Motor neuron (in vitro differentiated cells): Measurements from ENCODE around the gene PPEF2. TPM values are rescaled to one million over a fixed set of nuclear protein-coding genes. Genes with fewer than 3 reads are reported as not detected.

Source experiments
- ATAC-seq, 8 experiments: fragments of 200-7000 bp; cut with Tn5 transposase; replicated peaks in 6 of 8; 2 replicates each; pipeline ENCODE4 v1.8.0; 2021; ENCODE audit warnings: mild to moderate bottlenecking in 8 of 8, moderate library complexity in 8 of 8
- H3K27ac ChIP-seq, 2 donors: fragments of 250-450 bp; sonication (Bioruptor Pico); 2 replicates each; pipeline ENCODE4 v1.9.0; 2021; ENCODE audit warnings: antibody characterized with exemption in 2 of 2, mild to moderate bottlenecking in 2 of 2, moderate library complexity in 1 of 2
- H3K4me1 ChIP-seq, 2 donors: fragments of 250-450 bp; sonication (Bioruptor Pico); replicated peaks in 1 of 2; 2 replicates each; pipeline ENCODE4 v1.6.1; 2021; ENCODE audit warnings: antibody characterized with exemption in 2 of 2, mild to moderate bottlenecking in 2 of 2, moderate library complexity in 1 of 2
- H3K4me3 ChIP-seq, 5 donors: fragments of 250-450 bp; sonication (Bioruptor Pico); 2 replicates each; pipeline ENCODE4 v1.9.0; 2021; ENCODE audit warnings: antibody characterized with exemption in 5 of 5, mild to moderate bottlenecking in 5 of 5, moderate library complexity in 4 of 5
- WGBS, 10 experiments: fragments of 450-650 bp; shearing (Covaris generic); methylation state at CpG; one replicate each; pipeline ENCODE4 v1.0.0; 2022; 5-methylcytosine and 5-hydroxymethylcytosine counted together
- in situ Hi-C, 9 experiments: fragments of 400-800 bp; cut with MboI; loops; one replicate each; pipeline ENCODE4 v1.15.0; 2021; ENCODE audit warnings: low sequenced_read_pairs in 9 of 9, low pct_unique_long_range_greater_than_20kb in 2 of 9; ENCODE audit not compliant: unreplicated experiment in 9 of 9
- total RNA-seq, 8 experiments: library from RNA; unstranded; fragments of 300-600 nt; gene quantifications; 2 replicates each; pipeline versions ENCODE4 v1.2.3 to v1.2.4, GENCODE V29; 2022

PPEF2 gene
- total RNA-seq, 8 experiments from 2014 or later, result 0.15 to 0.80 (median 0.29) TPM; not detected in 3

GRCh38 chr4:75844151-75844662 is 58.0 kb downstream of the PPEF2 start:
- no peak for ATAC-seq
- H3K27ac ChIP-seq, result no peak overlapping the region
- H3K4me3 ChIP-seq, result no peak overlapping the region
- 40 to 100% (median 93%) methylated on average over 1 to 3 of the region's 3 CpGs; no CpG with 5 or more reads in 2 of the 10 experiments for WGBS, 10 experiments
- in situ Hi-C loops, result no loop called here
- peaks cover 0 to 14% of the 10 kb centered on the region in 2 donors for H3K4me1 ChIP-seq

- in situ Hi-C loops, result no loop called here
- H3K27ac ChIP-seq, result no peak overlapping the region
- no peak for ATAC-seq
- peaks cover 0 to 16% of the 10 kb centered on the region in 2 donors for H3K4me1 ChIP-seq
- WGBS, 10 experiments, result 93 to 100% (median 100%) methylated on average over 1 to 4 of the region's 4 CpGs; no CpG with 5 or more reads in 4 of the 10 experiments
- H3K4me3 ChIP-seq, result no peak overlapping the region
Observed at GRCh38 chr4:75843596-75843995, 58.7 kb downstream of the PPEF2 start.

- H3K4me1 ChIP-seq, result peaks cover 0 to 16% of the 10 kb centered on the region in 2 donors
- in situ Hi-C loops, result no loop called here
- peak in 5 of 8 experiments; percentile 49 to 88 (median 70) for ATAC-seq
- no peak overlapping the region for H3K4me3 ChIP-seq
- WGBS, 10 experiments, result 64 to 100% (median 77%) methylated on average over 1 to 7 of the region's 8 CpGs
- no peak overlapping the region for H3K27ac ChIP-seq
Observed at GRCh38 chr4:75841641-75842520, 60.4 kb downstream of the PPEF2 start.

GRCh38 chr4:75834772-75835154 is 67.5 kb downstream of the PPEF2 start:
- Histone ChIP-seq H3K4me3 (no peak overlapping the region), H3K4me1 (peaks cover 0 to 7% of the 10 kb centered on the region in 2 donors), H3K27ac (no peak overlapping the region)
- in situ Hi-C loops, result no loop called here
- no peak for ATAC-seq
- 20 to 95% (median 88%) methylated on average over 1 to 2 of the region's 2 CpGs; no CpG with 5 or more reads in 2 of the 10 experiments for WGBS, 10 experiments

DNA sequence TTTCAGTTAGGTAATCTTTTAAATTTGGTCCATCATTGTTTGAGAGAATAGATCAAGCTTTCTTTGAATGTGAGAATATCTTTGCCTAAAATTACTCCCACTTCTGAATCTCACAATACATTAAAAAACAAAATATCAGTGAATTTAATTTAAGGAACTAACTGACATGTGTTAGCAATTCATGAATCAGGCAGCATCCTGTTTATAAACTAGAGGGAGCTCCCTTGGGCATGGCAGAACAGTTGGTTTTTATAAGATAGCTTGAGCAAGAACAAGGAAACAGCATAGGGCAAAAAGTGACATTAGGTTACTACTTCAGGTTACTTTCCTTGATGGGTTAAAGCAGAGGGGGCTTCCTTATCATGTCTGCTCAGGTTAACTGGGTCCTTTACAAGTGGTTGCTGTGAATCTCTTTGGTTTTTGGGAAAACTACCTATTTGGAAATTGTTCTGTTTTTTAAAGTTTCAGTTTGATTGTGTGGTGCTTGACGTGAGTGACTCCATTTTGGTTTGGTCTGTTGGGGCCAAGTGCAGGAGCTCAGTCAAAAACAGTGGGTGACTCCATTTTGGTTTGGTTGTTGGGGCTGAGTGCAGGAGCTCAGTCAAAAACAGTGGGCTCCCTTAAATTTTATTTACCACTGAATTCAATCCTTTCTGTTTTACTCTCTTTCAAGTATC is 68.0 kb downstream of the PPEF2 start:
- in situ Hi-C loops, result no loop called here
- H3K27ac ChIP-seq, result no peak overlapping the region
- WGBS, 10 experiments, result 14 to 100% (median 86%) methylated on average over 1 of the region's 1 CpG; no CpG with 5 or more reads in 3 of the 10 experiments
- ATAC-seq, result no peak
- H3K4me3 ChIP-seq, result no peak overlapping the region
- H3K4me1 ChIP-seq, result peaks cover 0 to 2% of the 10 kb centered on the region in 2 donors

- in situ Hi-C loops, result no loop called here
- WGBS, 10 experiments, result 56 to 100% (median 83%) methylated on average over 1 to 2 of the region's 2 CpGs; no CpG with 5 or more reads in 4 of the 10 experiments
- no peak for ATAC-seq
- Histone ChIP-seq H3K27ac (no peak overlapping the region), H3K4me3 (no peak overlapping the region), H3K4me1 (no peaks in the 10 kb centered on the region)
Observed at GRCh38 chr4:75831856-75832405, 70.3 kb downstream of the PPEF2 start.

- no peak for ATAC-seq
- H3K4me1 ChIP-seq, result no peaks in the 10 kb centered on the region
- 10 to 100% (median 27%) methylated on average over 1 of the region's 1 CpG; no CpG with 5 or more reads in 1 of the 10 experiments for WGBS, 10 experiments
- no peak overlapping the region for H3K27ac ChIP-seq
- in situ Hi-C loops, result no loop called here
- no peak overlapping the region for H3K4me3 ChIP-seq
Observed at GRCh38 chr4:75830906-75831305, 71.3 kb downstream of the PPEF2 start.

- no peak for ATAC-seq
- no peak overlapping the region for H3K4me3 ChIP-seq
- no peaks in the 10 kb centered on the region for H3K4me1 ChIP-seq
- in situ Hi-C loops, result no loop called here
- 0 to 77% (median 67%) methylated on average over 1 to 2 of the region's 2 CpGs; no CpG with 5 or more reads in 5 of the 10 experiments for WGBS, 10 experiments
- no peak overlapping the region for H3K27ac ChIP-seq
Observed at GRCh38 chr4:75823812-75824211, 78.4 kb downstream of the PPEF2 start.

DNA sequence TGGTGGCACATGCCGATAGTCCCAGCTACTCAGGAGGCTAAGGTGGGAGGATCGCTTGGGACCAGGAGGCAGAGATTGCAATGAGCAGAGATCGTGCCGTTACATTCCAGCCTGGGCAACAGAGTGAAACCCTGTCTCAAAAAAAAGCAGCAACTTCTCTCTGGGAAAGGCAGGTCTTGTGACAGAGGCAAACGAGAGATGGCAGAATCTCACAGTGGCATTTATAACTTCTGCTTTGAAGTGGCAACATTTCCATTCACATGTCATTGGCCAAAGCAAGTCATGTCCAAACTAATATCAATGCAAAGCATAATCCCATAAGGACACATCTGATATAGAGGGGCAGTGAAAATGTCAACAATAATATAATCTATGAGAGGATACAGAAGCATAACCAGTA is 79.8 kb downstream of the PPEF2 start:
- Histone ChIP-seq H3K27ac (no peak overlapping the region), H3K4me3 (no peak overlapping the region), H3K4me1 (no peaks in the 10 kb centered on the region)
- in situ Hi-C loops, result no loop called here
- ATAC-seq, result no peak
- 90 to 100% (median 98%) methylated on average over 2 to 5 of the region's 5 CpGs; no CpG with 5 or more reads in 6 of the 10 experiments for WGBS, 10 experiments

DNA sequence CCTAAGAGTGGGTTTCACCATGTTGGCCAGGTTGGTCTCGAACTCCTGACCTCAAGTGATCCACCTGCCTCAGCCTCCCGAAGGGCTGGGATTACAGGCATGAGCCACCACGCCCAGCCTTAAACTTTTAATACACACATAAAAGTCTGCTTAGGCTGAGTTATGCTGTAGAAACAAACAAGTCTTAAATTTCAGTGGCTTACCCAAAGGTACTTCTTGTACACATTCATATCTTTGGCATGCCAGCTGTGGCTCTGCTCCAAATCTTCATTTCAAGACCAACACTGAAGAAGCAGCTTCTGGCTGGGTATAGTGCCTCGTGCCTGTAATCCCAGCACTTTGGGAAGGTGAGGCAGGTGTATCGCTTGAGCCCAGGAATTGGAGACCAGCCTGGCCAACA is 80.3 kb downstream of the PPEF2 start:
- in situ Hi-C loops, result no loop called here
- H3K4me1 ChIP-seq, result no peaks in the 10 kb centered on the region
- no peak overlapping the region for H3K4me3 ChIP-seq
- 64 to 100% (median 90%) methylated on average over 1 to 3 of the region's 5 CpGs; no CpG with 5 or more reads in 5 of the 10 experiments for WGBS, 10 experiments
- no peak overlapping the region for H3K27ac ChIP-seq
- no peak for ATAC-seq

- Histone ChIP-seq H3K4me3 (no peak overlapping the region), H3K27ac (no peak overlapping the region), H3K4me1 (no peaks in the 10 kb centered on the region)
- 40 to 100% (median 87%) methylated on average over 1 to 3 of the region's 3 CpGs; no CpG with 5 or more reads in 3 of the 10 experiments for WGBS, 10 experiments
- in situ Hi-C loops, result no loop called here
- no peak for ATAC-seq
Observed at GRCh38 chr4:75821216-75821615, 81.0 kb downstream of the PPEF2 start.

DNA sequence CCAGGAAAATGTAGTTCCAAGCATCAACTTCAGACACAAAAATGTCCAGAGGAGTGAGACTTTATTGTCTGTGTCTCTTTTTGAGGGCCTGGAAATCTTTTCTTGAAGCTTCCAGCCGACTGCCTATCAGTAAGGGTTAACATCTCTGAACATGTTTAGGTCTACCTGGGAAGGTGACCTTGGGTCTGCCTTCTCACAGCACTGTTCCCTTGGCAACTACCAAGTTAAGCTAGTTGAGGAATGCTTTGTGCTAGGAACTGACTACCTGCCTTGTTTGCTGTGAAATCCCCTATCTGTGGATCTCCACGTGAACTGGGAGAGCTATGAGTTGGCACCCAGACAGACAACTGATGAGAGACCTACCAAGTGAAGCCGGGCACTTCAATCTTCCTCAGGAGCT is 81.6 kb downstream of the PPEF2 start:
- H3K4me1 ChIP-seq, result no peaks in the 10 kb centered on the region
- H3K27ac ChIP-seq, result no peak overlapping the region
- 70 to 100% (median 88%) methylated on average over 1 to 3 of the region's 3 CpGs; no CpG with 5 or more reads in 4 of the 10 experiments for WGBS, 10 experiments
- no peak overlapping the region for H3K4me3 ChIP-seq
- in situ Hi-C loops, result no loop called here
- no peak for ATAC-seq

DNA sequence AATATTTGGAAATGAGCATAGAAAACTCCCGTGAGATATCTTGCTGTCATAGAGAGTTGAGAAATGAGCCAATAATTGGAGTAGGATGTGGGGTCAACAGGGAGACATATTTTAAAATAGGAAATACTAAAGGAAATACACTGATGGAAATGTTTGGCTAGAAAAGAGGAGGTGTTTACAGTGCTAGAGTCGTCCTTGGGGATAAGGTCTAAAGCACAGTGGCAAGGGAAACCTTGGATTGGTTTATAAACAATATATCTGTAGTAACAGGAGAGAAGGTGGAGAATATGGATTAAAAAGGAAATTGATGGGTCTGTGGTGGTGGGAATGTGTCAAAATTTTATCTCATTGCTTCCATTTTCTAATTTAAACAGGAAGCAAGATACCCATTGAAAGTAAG is 82.1 kb downstream of the PPEF2 start:
- 16 to 100% (median 66%) methylated on average over 1 to 2 of the region's 2 CpGs; no CpG with 5 or more reads in 1 of the 10 experiments for WGBS, 10 experiments
- in situ Hi-C loops, result no loop called here
- Histone ChIP-seq H3K4me3 (no peak overlapping the region), H3K27ac (no peak overlapping the region), H3K4me1 (no peaks in the 10 kb centered on the region)
- no peak for ATAC-seq
